Measurements from ENCODE around the gene LMAN1L.

LMAN1L gene

DNA sequence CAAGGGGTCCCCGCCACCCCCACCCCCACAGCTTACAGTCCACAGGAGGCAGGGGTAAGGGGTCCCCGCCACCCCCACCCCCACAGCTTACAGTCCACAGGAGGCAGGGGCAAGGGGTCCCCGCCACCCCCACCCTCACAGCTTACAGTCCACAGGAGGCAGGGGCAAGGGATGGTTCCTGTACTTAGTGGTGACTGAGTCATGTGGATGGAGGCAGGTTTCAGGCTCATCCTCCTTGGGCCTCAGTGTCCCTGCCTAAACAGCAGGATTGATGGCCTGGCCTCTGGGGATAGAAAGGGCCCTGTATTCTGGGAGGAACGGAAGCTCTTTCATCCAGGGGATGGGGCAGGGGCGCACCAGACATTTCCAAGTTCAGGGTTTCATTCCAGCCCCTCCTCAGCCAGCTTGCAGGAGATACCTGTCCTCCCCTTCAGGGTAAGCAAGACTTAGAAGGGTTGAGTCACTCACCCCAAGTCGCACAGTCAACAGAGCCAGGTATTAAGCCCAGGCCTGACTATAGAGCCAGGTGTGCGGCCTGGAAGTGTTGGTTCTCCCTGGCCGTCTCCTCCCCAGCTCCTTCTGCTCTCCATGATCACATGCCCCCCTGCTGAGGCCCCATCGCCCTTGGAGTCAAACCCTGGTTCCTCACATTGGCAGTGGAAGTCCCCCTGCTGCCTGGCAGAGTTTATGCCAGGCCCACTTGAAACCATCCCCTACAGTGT is 18.2 kb upstream of the LMAN1L start:
- no peak for DNase-seq (ENCODE audit: low read depth in 2 of 2)

DNA sequence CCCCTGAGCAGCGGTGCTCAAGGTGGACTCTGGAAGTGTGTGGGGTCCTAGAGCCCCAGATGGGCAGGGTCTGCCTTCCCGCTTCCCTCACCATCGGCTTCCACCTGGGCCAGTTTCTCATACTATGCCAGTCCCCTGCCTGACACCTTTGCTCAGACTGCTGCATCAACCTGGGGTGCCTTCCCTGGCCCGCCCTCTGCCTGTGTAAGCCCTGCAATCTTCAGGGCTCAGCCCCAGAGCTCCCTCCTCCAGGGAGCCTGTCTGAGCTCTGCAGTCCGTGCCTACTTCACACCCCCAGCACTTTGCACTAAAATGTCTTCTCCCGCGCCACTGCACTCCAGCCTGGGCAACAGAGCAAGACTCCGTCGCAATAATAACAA is 17.7 kb upstream of the LMAN1L start:
- DNase-seq (ENCODE audit: low read depth in 2 of 2): no peak

DNA sequence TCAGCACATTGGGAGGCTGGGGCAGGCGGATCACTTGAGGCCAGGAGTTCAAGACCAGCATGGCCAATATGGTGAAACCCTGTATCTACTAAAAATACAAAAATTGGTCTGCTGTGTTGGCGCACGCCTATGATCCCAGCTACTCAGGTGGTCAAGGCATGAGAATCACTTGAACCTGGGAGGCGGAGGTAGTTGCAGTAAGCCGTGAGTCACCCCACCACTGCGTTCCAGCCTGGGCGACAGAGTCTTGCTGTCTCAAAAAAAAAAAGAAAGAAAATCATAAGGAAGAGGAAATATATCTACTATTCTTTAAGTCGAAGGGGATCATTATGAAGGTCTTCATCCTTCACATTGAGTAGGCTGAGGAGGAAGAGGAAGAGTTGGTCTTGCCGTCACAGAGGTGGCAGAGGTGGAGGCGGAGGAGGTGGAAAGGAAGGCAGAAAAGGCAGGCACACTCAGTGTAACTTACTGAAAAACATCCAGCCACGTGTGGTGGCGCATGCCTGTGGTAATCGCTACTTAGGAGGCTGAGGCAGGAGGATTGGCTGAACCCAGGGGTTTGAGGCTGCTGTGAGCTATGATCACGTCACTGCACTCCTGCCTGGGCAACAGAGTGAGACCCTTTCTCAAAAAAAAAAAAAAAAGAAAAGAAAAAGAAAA is 16.5 kb upstream of the LMAN1L start:
- DNase-seq (ENCODE audit: low read depth in 2 of 2): no peak

DNA sequence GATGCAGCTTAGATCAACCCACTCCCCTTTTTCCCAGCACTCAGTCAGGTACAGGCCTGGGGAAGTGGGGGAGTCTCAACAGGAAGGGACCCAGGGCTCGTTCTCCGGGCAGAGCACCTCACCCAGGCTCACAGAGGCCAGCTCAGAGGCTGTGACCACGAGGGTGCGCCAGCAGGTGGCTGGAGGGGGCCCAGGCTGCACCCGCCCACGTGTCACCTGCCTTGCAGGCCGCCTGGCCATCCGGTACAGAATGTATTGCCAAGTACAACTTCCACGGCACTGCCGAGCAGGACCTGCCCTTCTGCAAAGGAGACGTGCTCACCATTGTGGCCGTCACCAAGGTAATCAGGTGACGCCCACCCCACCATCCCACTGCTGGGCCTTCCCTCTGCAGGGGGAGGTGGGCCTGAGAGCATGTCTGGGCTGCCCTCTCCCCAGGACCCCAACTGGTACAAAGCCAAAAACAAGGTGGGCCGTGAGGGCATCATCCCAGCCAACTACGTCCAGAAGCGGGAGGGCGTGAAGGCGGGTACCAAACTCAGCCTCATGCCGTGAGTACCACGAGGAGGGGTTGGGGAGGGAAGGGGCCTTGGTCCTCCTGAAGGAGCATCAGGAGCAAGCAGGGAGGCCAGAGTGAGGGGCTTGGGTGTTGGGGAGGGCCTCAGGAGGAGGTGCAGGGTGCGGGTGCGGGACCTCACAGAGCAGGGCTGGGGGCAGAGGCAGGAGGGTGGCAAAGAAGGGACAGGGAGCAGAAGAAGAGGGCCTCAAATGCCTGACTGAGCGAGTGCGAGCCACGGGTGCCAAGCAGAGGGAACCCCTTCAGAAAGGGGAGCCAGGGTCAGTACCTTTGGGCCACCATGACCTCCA is 14.0 kb upstream of the LMAN1L start:
- no peak for DNase-seq (ENCODE audit: low read depth in 2 of 2)

DNA sequence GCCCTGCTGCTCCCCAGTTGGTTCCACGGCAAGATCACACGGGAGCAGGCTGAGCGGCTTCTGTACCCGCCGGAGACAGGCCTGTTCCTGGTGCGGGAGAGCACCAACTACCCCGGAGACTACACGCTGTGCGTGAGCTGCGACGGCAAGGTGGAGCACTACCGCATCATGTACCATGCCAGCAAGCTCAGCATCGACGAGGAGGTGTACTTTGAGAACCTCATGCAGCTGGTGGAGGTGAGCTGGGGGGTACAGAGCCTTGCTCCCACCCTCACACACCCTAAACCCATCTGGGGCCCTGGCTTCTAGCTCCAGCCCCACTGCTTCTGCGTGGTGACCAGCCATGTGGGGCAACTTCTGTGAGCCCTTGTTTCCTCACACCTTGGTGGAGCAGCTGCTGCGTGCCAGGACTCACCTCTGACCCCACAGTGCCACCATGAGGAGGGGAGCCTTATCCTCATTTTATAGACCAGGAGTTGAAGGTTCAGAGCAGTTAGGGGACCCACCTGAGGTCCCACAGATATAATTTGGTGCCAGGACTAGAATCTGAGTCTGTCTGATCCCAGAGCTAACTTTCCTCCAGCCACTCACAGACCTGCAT is 13.3 kb upstream of the LMAN1L start:
- no peak for DNase-seq (ENCODE audit: low read depth in 2 of 2)

DNA sequence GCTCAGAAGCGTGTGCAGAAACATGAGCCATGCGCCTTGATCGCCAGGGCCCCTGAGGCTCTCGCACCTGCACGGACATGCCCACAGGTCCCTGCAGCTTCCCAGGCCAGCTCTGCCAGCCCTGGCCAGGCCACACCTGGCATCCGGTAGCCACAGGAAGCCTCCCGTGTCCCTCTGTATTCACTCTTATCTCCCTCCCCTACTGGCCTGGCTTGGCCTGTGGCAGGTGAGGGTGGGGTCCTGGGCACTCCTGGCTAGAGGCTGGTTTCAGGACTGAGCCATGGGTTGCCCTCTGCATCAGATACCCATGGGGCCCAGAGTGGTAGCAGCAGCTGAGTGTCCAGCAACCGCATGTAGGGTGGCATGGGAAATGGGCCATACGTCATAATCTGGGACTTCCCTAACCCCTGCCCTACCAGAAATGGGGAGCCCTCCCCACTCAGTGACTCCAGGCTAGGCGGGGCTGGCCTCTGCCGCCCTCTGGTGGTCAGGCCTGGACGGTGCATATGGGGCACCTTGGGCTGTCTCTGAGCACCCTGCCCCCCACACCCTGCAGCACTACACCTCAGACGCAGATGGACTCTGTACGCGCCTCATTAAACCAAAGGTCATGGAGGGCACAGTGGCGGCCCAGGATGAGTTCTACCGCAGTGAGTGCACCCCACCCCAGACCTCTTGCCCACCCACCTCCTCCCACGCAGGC is 12.6 kb upstream of the LMAN1L start:
- DNase-seq (ENCODE audit: low read depth in 2 of 2): peak; percentile 72 to 74

DNA sequence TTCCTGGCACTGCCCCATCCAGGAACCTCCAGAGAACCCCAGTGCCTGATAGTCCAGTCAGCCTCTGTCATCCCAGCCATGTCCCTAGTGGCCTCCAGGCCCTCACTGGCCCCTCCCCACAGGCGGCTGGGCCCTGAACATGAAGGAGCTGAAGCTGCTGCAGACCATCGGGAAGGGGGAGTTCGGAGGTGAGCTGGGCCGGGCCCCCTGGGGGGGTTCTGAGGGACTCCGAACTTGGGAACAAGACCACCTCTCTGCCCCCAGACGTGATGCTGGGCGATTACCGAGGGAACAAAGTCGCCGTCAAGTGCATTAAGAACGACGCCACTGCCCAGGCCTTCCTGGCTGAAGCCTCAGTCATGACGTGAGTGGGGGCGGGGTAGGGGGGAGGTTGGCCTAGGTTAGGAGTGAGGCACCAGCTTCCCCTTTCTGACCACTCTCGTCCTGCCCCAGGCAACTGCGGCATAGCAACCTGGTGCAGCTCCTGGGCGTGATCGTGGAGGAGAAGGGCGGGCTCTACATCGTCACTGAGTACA is 12.0 kb upstream of the LMAN1L start:
- no peak for DNase-seq (ENCODE audit: low read depth in 2 of 2)

DNA sequence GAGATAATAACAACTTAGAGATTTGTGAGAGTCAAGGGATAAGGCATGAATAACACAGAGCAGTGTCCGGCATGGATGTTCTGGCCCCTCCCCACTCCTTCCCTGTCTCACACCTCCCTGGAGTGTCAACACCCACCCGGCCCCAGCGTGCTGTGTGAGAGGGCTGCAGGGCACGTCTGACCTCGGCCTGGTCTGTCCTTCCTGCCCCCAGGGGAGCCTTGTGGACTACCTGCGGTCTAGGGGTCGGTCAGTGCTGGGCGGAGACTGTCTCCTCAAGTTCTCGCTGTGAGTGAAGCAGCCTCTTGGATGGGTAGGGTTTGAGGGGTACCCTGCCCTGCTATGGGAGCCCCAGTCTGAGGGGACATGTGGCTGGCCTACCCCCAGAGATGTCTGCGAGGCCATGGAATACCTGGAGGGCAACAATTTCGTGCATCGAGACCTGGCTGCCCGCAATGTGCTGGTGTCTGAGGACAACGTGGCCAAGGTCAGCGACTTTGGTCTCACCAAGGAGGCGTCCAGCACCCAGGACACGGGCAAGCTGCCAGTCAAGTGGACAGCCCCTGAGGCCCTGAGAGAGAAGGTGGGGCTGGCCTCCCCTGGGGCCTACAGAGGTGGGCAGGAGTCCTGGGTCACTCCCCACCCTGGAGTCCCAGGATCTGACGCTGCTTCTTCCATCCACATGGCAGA is 11.2 kb upstream of the LMAN1L start:
- DNase-seq (ENCODE audit: low read depth in 2 of 2): no peak

DNA sequence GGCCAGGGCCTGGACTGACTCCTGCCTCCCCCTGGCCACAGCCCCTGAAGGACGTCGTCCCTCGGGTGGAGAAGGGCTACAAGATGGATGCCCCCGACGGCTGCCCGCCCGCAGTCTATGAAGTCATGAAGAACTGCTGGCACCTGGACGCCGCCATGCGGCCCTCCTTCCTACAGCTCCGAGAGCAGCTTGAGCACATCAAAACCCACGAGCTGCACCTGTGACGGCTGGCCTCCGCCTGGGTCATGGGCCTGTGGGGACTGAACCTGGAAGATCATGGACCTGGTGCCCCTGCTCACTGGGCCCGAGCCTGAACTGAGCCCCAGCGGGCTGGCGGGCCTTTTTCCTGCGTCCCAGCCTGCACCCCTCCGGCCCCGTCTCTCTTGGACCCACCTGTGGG is 10.3 kb upstream of the LMAN1L start:
- no peak for DNase-seq (ENCODE audit: low read depth in 2 of 2)

DNA sequence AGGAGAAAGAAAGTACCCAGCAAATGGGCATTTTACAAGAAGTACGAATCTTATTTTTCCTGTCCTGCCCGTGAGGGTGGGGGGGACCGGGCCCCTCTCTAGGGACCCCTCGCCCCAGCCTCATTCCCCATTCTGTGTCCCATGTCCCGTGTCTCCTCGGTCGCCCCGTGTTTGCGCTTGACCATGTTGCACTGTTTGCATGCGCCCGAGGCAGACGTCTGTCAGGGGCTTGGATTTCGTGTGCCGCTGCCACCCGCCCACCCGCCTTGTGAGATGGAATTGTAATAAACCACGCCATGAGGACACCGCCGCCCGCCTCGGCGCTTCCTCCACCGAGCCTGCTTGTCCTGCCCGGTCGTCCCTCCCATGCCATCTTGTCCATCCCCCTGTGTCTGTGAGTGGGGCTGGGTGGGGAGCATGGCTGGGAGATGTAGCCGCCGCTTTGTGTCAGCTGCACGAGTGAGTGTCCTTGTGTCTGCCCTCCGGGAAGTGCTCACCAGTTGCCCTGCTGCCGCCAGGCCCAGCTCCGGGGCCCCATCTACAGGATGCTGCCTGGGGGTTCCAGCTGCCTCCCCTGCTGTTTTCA is 9.7 kb upstream of the LMAN1L start:
- no peak for DNase-seq (ENCODE audit: low read depth in 2 of 2)

DNA sequence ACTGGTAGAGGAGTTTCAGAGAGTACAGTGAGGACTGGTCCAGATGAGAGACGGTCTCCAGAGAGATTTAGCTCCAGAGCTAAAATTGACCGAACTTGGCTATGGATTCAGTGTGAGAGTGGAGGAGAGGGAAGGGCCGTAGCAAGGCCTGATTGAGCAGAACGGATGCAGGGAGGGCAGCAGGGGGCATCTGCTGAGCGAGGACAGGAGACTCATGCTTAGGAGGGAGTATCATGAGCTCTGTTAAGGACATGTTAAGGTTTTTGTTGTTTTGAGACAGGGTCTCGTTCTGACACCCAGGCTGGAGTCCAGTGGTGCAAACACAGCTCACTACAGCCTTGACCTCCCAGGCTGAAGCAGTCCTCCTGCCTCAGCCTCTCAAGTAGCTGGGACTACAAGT is 7.7 kb upstream of the LMAN1L start:
- DNase-seq (ENCODE audit: low read depth in 2 of 2): no peak

DNA sequence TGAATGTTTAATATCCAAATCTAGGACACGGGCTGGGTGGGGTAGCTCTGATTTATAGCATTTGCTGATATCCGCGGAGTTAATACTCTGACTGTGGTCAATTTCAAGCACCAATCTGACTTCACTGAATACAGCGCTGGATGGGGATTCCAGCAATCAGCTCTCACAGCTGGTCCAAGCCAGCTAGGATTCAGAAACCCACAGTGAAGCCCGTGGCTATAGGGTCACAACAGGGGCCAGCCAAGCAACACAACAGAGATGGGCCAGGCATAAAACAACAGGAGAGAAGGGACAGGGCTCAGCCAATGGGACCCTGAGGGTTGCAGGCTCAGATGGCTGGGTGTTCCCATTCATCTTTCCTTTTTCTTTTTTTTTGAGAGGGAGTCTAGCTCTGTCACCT is 5.4 kb upstream of the LMAN1L start:
- DNase-seq (ENCODE audit: low read depth in 2 of 2): no peak

DNA sequence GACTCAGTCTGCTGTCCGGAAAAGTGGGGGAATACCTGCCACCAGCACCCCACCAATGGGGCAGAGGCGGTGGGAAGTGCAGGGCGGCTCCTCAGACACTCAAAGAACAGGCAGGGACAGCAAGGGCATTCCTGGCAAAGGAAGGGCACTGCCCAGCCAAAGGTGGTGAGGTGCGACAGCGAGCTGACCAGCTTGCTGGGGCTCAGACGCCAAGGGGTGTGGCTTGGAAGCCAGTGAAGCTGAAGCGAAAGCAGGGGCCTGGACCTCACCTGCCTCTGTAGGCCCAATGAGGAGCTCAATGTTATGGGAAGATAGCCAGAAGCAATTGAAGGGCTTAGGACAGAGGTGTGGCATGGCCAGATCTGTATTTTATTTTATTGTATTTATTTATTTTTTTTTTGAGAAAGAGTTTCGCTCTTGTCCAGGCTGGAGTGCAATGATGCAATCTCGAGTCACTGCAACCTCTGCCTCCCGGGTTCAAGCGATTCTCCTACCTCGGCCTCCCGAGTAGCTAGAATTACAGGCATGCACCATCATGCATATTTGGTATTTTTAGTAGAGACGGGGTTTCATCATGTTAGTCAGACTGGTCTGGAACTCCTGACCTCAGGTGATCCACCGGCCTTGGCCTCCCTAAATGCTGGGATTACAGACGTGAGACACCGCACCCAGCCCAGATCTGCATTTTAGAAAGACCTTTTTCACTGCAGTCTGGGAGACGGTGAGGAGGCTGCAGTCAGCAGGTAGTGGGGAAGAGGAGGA is 4.4 kb upstream of the LMAN1L start:
- no peak for DNase-seq (ENCODE audit: low read depth in 2 of 2)

DNA sequence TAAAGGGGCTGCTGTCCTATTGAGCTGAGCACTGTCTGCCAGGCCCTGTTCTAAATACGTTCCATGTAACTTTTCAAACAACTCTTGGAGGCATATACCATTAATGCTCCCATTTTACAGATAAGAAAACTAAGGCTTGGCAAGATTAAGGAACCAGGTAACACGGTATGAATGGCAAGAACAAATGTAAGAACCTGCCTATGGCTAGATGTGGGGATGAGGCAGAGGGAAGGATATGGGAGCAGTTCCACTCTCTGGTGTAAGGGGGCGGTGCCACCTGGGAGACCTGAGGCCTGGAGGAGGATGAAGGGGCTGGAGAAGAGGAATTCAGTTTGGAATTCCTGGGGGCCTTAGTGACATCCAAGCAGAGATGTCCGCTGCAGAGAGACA is 3.8 kb upstream of the LMAN1L start:
- no peak for DNase-seq (ENCODE audit: low read depth in 2 of 2)

DNA sequence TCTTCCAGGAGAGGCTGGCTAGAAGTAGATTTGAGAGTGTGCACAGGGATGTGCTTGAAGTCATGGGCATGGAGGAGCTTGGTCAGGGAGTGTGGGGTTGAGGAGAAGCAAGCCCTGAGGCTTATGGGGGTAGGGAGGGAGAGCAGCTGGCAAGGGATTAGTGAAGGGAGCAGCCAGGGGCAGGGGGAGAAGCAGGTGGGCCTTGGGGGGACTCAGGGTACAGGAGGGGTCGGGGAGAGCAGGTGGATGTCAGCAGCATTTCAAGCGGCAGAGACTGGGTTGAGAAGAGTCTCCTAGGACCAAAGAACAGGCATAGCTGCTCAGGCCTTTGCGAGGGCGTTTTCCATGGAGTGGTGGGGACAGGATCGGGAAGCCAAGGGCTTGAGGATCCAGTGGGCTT is 3.4 kb upstream of the LMAN1L start:
- DNase-seq (ENCODE audit: low read depth in 2 of 2): no peak

DNA sequence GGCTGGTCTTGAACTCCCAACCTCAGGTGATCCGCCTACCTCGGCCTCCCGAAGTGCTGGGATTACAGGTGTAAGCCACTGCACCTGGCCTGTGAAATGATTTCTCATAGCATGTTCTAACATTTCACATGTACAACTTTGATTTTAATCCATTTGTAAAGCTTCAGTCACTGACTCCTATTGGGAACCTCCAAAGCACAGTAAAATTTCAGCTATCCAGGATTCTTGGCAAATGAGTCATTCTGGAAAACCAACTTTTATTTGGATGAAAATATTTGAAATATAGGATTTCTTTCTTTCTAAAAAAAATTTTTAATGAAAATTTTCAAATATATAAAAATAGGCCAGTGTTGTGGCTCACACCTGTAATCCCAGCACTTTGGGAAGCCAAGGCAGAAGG is 2.7 kb upstream of the LMAN1L start:
- no peak for DNase-seq (ENCODE audit: low read depth in 2 of 2)

DNA sequence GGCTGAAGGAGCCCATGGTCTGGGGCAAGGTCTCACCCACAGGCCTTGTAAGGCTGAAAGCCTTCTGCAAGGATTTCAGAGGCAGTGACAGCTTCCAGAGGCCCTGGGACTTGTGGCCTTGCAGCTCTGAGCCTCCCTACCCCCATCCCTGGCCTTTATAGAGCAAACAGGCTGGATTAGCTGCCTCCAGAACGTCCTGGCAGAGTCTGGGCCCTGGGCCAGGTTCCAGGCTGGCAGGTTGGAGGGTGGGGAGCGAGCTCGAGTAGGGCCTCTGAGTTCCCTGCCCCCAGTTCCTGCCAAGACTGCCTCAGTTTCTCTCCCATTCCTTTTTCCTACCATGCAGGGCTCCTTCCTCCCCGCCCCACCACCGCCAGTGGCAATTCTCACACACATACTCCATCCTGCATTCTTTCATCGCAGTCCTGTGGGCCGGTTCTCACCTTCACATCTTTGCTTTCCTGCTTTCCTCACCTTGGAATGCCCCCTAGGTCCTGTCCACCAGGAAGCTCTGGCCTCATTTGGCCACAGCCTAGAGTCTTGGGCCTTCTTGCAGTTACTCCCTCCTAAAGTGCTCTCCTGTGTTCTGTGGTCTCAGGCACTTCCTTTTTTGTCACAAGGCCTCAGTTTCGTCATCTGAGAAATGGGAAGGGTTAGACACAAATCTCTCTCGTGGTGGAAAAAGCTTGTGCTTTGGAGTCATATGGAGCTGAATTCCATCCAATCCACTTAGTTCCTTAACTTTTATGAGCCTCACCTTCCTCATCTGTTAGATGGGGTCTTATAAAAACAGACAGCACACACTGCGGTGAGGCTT is 2.7 kb downstream of the LMAN1L start:
- no peak for DNase-seq (ENCODE audit: low read depth in 2 of 2)

DNA sequence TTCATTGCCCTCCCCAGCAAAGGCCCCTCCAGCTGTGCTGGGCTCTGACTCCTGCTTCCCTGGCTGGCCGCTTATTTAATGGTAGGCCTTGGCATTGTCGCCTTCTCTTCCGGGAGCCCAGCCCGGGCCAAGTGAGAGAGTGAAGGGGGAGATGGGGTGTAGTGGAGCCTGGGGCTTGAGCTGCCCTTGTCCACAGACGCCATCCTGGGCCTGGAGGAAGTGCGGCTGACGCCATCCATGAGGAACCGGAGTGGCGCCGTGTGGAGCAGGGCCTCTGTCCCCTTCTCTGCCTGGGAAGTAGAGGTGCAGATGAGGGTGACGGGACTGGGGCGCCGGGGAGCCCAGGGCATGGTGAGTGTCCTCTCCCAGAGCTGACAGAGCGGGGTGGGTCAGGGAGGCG is 3.3 kb downstream of the LMAN1L start:
- DNase-seq (ENCODE audit: low read depth in 2 of 2): no peak

Measured in stimulated activated CD8-positive, alpha-beta memory T cell treated with anti-CD3 and anti-CD28 coated beads, Interleukin-7, amount 100 ng/mL, for 4 hours (primary cell).